Trophoblast cell (in vitro differentiated cells and primary cell): ENCODE measurements around the gene KRT73.
"Not testable (repeated sequence)": the region's sequence is repeated elsewhere in the genome, so short reads cannot be mapped to it uniquely, and the experiment has no call there.

ENCODE experiments used
- DNase-seq, 2 donors: peaks; one replicate each; pipeline ENCODE4 v3.0.0-alpha.2; 2016
- H2AFZ ChIP-seq: 2 replicates; pipeline ENCODE4 v1.6.1; 2013; ENCODE audit warnings: low read length, moderate library complexity, mild to moderate bottlenecking; ENCODE audit not compliant: insufficient read depth, poor library complexity
- H2AK5ac ChIP-seq: 2 replicates; pipeline ENCODE4 v1.6.1; 2013; ENCODE audit warnings: mild to moderate bottlenecking, low read length
- H2BK120ac ChIP-seq: 2 replicates; pipeline ENCODE4 v1.6.1; 2013; ENCODE audit warnings: low read length, mild to moderate bottlenecking, moderate library complexity; ENCODE audit not compliant: insufficient read depth, poor library complexity
- H2BK12ac ChIP-seq: 2 replicates; pipeline ENCODE4 v1.6.1; 2013; ENCODE audit warnings: mild to moderate bottlenecking, low read length, moderate library complexity
- H2BK5ac ChIP-seq: 2 replicates; pipeline ENCODE4 v1.6.1; 2013; ENCODE audit warnings: low read length, low read depth, moderate library complexity, mild to moderate bottlenecking; ENCODE audit not compliant: poor library complexity
- H3K14ac ChIP-seq: 2 replicates; pipeline ENCODE4 v1.6.1; 2013; ENCODE audit warnings: mild to moderate bottlenecking, low read length
- H3K18ac ChIP-seq: 2 replicates; pipeline ENCODE4 v1.6.1; 2013; ENCODE audit warnings: mild to moderate bottlenecking, low read length
- H3K23ac ChIP-seq: 2 replicates; pipeline ENCODE4 v1.6.1; 2013; ENCODE audit warnings: low read length
- H3K27ac ChIP-seq: 2 replicates; pipeline ENCODE4 v1.5.1; 2013; ENCODE audit warnings: low read depth, mild to moderate bottlenecking, inconsistent platforms, low read length, moderate library complexity
- H3K27me3 ChIP-seq: 2 replicates; pipeline ENCODE4 v1.6.1; 2013; ENCODE audit warnings: inconsistent platforms, mild to moderate bottlenecking, low read length, moderate library complexity; ENCODE audit not compliant: insufficient read depth
- H3K36me3 ChIP-seq, 2 experiments: 1 replicate in 1 of 2; 2 replicates in 1 of 2; pipeline ENCODE4 v1.6.1; 2013; ENCODE audit warnings: low read length in 2 of 2, mild to moderate bottlenecking in 2 of 2, moderate library complexity in 1 of 2; ENCODE audit not compliant: insufficient read depth in 2 of 2, control insufficient read depth in 1 of 2
- H3K4ac ChIP-seq: 2 replicates; pipeline ENCODE4 v1.6.1; 2013; ENCODE audit warnings: low read depth, mild to moderate bottlenecking, low read length, moderate library complexity
- H3K4me1 ChIP-seq, 2 experiments: 1 replicate in 1 of 2; 2 replicates in 1 of 2; pipeline ENCODE4 v1.6.1; 2013; ENCODE audit warnings: low read length in 2 of 2, mild to moderate bottlenecking in 2 of 2, moderate library complexity in 1 of 2; ENCODE audit not compliant: insufficient read depth in 2 of 2, control insufficient read depth in 1 of 2
- H3K4me2 ChIP-seq: 2 replicates; pipeline ENCODE4 v1.6.1; 2013; ENCODE audit warnings: inconsistent platforms, mild to moderate bottlenecking, low read length, moderate library complexity
- H3K4me3 ChIP-seq: 2 replicates; pipeline ENCODE4 v1.5.1; 2013; ENCODE audit warnings: mild to moderate bottlenecking, low read depth, low read length, inconsistent platforms
- H3K79me1 ChIP-seq: one replicate; pipeline ENCODE4 v1.6.1; 2013; ENCODE audit warnings: low read length
- H3K79me2 ChIP-seq: 2 replicates; pipeline ENCODE4 v1.6.1; 2013; ENCODE audit warnings: low read length, mild to moderate bottlenecking; ENCODE audit not compliant: control insufficient read depth, insufficient read depth, poor library complexity
- H3K9ac ChIP-seq: 2 replicates; pipeline ENCODE4 v1.6.1; 2013; ENCODE audit warnings: mild to moderate bottlenecking, low read length
- H3K9me3 ChIP-seq: 2 replicates; pipeline ENCODE4 v1.6.1; 2013; ENCODE audit warnings: low read depth, mild to moderate bottlenecking, control low read depth, inconsistent platforms, low read length; ENCODE audit not compliant: insufficient read depth
- H4K12ac ChIP-seq: 2 replicates; pipeline ENCODE4 v1.6.1; 2013; ENCODE audit warnings: low read depth, mild to moderate bottlenecking, low read length, moderate library complexity
- H4K8ac ChIP-seq: 2 replicates; pipeline ENCODE4 v1.6.1; 2013; ENCODE audit warnings: low read depth, mild to moderate bottlenecking, low read length, moderate library complexity
- H4K91ac ChIP-seq: one replicate; pipeline ENCODE4 v1.6.1; 2013; ENCODE audit warnings: low read depth, mild to moderate bottlenecking, low read length, moderate library complexity
- WGBS: extraction: QIAGEN DNeasy Blood & Tissue Kit; methylation state at CpG from one replicate; pipeline ENCODE4 v1.1.7; 2013; ENCODE audit warnings: missing lambda C conversion rate; ENCODE audit not compliant: insufficient read length, insufficient coverage; ENCODE audit errors: extremely low coverage; 5-methylcytosine and 5-hydroxymethylcytosine counted together

KRT73 gene

DNA sequence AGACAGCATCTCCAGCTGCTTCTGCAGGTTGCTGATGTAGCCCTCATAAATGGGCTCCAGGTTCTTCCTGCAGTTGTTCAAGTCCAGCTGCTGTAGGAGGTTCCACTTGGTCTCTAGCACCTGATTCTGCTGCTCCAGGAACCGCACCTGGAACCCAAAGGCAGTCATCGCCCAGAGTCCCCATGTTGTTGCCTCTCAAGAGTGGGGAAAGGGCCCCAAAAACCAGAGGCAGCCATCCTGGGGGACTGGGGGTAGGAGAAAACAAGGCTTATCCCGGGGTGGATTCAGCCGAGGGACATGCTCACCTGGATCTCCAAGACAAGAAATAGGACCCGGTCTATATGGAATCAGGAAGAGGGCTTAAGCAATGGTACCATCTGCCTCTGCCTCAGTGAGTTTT lies 19.4 kb downstream of the KRT73 start:
- no peak for DNase-seq
- Histone ChIP-seq H3K4me2 (no peak overlapping the region), H3K4me3 (no peak overlapping the region), H3K4me1 (no peaks in the 10 kb centered on the region), H3K27ac (no peak overlapping the region), H4K8ac (no peak overlapping the region), H3K14ac (no peak overlapping the region), H2BK5ac (no peak overlapping the region), H3K9me3 (peaks cover 2% of the 10 kb centered on the region), H2AK5ac (no peak overlapping the region), H3K79me1 (no peaks in the 10 kb centered on the region), H3K18ac (no peak overlapping the region), H3K4ac (no peak overlapping the region), H3K36me3 (no peaks in the 10 kb centered on the region), H3K9ac (no peak overlapping the region), H3K23ac (no peak overlapping the region), H2BK12ac (no peak overlapping the region), H2AFZ (no peak overlapping the region), H4K91ac (no peak overlapping the region), H4K12ac (no peak overlapping the region), H3K27me3 (no peaks in the 10 kb centered on the region), H3K79me2 (no peaks in the 10 kb centered on the region), H2BK120ac (no peak overlapping the region)
- no CpG with 5 or more reads among the region's 5 CpGs for WGBS

DNA sequence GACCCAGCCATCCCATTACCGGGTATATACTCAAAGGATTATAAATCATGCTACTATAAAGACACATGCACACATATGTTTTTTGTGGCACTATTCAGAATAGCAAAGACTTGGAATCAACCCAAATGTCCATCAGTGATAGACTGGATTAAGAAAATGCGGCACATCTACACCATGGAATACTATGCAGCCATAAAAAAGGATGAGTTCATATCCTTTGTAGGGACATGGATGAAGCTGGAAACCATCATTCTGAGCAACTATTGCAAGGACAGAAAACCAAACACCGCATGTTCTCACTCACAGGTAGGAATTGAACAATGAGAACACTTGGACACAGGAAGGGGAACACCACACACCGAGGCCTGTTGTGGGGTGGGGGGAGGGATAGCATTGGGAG lies 24.1 kb downstream of the KRT73 start:
- not testable (repeated sequence) for H3K4me2 ChIP-seq, H2BK5ac ChIP-seq, H3K4ac ChIP-seq, H3K18ac ChIP-seq, H3K36me3 ChIP-seq, H3K79me2 ChIP-seq, H3K27ac ChIP-seq, H4K8ac ChIP-seq, H4K91ac ChIP-seq, H4K12ac ChIP-seq, H3K4me1 ChIP-seq, H3K14ac ChIP-seq, H2BK120ac ChIP-seq, H2AK5ac ChIP-seq, H2BK12ac ChIP-seq, H3K9me3 ChIP-seq, H3K9ac ChIP-seq, H2AFZ ChIP-seq, H3K27me3 ChIP-seq, DNase-seq, H3K4me3 ChIP-seq, H3K23ac ChIP-seq, H3K79me1 ChIP-seq
- WGBS = no CpG with 5 or more reads among the region's 4 CpGs

DNA sequence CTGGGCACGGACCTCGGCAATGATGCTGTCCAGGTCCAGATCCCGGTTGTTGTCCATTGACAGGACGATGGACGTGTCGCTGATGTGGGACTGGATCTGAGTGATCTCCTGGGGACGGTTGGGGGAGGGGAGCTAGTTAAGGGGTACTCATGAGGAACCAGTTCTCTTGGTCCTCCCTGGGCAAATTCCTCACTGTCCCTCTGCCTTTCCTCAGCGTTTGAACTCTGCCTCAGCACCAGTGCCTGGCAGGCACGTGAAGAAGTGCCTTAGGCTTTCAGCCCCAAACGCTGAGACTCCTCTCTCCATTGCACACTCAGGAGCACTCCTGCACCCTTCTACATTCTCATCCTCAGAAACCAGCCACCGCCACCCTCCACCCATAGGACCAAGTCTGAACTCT lies 26.8 kb downstream of the KRT73 start:
- Histone ChIP-seq H3K9ac (no peak overlapping the region), H4K8ac (no peak overlapping the region), H3K18ac (no peak overlapping the region), H3K36me3 (no peaks in the 10 kb centered on the region), H4K12ac (no peak overlapping the region), H3K27ac (no peak overlapping the region), H3K4me3 (no peak overlapping the region), H3K4me1 (no peaks in the 10 kb centered on the region), H2AK5ac (no peak overlapping the region), H4K91ac (no peak overlapping the region), H2AFZ (no peak overlapping the region), H3K79me1 (no peaks in the 10 kb centered on the region), H3K4ac (no peak overlapping the region), H3K79me2 (no peaks in the 10 kb centered on the region), H3K14ac (no peak overlapping the region), H2BK5ac (no peak overlapping the region), H3K27me3 (no peaks in the 10 kb centered on the region), H2BK12ac (no peak overlapping the region), H3K9me3 (peaks cover 8% of the 10 kb centered on the region), H3K4me2 (no peak overlapping the region), H2BK120ac (no peak overlapping the region), H3K23ac (no peak overlapping the region)
- DNase-seq = no peak
- no CpG with 5 or more reads among the region's 11 CpGs for WGBS

DNA sequence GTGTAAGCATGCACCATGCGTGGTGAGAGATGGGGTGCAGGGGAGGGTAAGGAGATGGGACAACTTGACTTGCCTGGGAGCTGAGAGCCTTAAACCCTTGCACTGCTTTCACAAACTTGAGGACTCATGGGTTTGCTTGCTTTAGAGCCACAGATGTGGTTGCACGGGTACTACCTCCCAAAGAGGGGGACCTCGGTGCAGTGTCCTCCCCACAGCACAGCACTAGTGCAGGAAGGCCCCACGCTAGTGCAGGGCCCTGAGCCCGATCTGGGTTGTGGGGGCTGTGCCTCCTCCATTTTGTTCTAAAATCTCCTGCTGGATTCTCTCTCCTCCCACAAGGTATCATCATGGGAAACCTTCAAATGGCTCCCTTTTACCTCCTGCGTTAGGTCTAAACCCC lies 28.3 kb downstream of the KRT73 start:
- H3K4me2 ChIP-seq = no peak overlapping the region
- no peak overlapping the region for H3K14ac ChIP-seq
- H2BK12ac ChIP-seq = no peak overlapping the region
- H2AFZ ChIP-seq = no peak overlapping the region
- no peak overlapping the region for H2BK120ac ChIP-seq
- no peak overlapping the region for H4K91ac ChIP-seq
- no peak overlapping the region for H4K8ac ChIP-seq
- no peak overlapping the region for H4K12ac ChIP-seq
- H3K36me3 ChIP-seq = no peaks in the 10 kb centered on the region
- H2BK5ac ChIP-seq = no peak overlapping the region
- no peak for DNase-seq
- H3K79me2 ChIP-seq = no peaks in the 10 kb centered on the region
- H3K9me3 ChIP-seq = peaks cover 8% of the 10 kb centered on the region
- H3K9ac ChIP-seq = no peak overlapping the region
- H3K4me1 ChIP-seq = no peaks in the 10 kb centered on the region
- no peaks in the 10 kb centered on the region for H3K27me3 ChIP-seq
- no peak overlapping the region for H3K23ac ChIP-seq
- H3K79me1 ChIP-seq = no peaks in the 10 kb centered on the region
- no peak overlapping the region for H2AK5ac ChIP-seq
- H3K4me3 ChIP-seq = no peak overlapping the region
- no peak overlapping the region for H3K4ac ChIP-seq
- H3K27ac ChIP-seq = no peak overlapping the region
- no CpG with 5 or more reads among the region's 6 CpGs for WGBS
- no peak overlapping the region for H3K18ac ChIP-seq
